Measurements from ENCODE around the gene FAM210A.
"Not testable (repeated sequence)": the region's sequence is repeated elsewhere in the genome, so short reads cannot be mapped to it uniquely, and the experiment has no call there.

Gene FAM210A

DNA sequence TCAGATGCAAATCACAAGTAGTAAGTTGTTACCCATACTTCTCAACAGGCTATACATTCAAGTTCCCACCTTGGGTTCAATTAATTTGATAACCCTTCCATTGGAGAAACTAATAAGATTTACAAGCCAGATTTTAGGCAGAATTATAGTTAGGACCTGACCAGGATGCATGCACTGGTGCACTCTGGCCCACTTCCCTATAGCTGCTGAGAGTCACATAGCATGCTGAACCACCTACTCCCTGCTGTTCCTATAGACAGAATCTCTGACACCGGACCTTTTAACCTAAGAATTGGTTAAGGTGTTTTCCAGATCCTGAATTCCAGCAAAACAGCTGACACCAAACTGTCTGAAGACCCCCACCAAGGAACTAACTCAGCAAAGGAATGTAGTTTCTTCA lies 26.2 kb downstream of the FAM210A start:
- no peak for DNase-seq (ENCODE audit: low read depth in 3 of 3)

DNA sequence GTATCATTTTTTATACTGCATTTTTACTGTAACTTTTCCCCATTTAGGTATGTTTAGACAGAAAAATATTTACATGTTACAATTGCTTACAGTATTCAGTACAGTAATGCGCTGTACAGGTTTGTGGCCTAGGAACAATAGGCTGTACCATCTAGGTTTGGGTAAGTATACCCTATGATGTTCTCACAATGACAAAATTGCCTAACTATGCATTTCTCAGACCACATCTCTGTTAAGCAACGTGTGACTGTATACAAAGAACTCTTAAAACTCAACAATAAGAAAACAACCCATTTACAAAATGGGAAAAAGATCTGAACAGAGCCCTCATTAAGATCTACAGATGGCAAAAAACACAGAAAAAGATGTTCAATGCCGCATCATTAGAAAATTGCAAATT lies 29.4 kb downstream of the FAM210A start:
- no peak for DNase-seq (ENCODE audit: low read depth in 3 of 3)

DNA sequence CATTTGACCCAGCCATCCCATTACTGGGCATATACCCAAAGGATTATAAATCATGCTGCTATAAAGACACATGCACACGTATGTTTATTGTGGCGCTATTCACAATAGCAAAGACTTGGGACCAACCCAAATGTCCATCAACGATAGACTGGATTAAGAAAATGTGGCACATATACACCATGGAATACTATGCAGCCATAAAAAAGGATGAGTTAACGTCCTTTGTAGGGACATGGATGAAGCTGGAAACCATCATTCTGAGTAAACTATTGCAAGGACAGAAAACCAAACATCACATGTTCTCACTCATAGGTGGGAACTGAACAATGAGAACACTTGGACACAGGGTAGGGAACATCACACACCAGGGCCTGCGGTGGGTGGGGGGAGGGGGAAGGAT lies 31.0 kb downstream of the FAM210A start:
- not testable (repeated sequence) for DNase-seq (ENCODE audit: low read depth in 3 of 3)

DNA sequence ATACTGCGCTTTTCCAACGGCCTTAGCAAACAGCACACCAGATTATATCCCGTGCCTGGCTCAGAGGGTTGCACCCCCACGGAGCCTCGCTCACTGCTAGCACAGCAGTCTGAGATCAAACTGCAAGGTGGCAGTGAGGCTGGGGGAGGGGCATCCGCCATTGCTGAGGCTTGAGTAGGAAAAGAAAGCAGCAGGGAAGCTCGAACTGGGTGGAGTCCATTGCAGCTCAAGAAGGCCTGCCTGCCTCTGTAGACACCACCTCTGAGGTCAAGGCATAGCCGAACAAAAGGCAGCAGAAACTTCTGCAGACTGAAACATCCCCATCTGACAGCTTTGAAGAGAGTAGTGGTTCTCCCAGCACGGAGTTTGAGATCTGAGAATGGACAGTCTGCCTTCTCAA lies 36.3 kb downstream of the FAM210A start:
- not testable (repeated sequence) for DNase-seq (ENCODE audit: low read depth in 3 of 3)

DNA sequence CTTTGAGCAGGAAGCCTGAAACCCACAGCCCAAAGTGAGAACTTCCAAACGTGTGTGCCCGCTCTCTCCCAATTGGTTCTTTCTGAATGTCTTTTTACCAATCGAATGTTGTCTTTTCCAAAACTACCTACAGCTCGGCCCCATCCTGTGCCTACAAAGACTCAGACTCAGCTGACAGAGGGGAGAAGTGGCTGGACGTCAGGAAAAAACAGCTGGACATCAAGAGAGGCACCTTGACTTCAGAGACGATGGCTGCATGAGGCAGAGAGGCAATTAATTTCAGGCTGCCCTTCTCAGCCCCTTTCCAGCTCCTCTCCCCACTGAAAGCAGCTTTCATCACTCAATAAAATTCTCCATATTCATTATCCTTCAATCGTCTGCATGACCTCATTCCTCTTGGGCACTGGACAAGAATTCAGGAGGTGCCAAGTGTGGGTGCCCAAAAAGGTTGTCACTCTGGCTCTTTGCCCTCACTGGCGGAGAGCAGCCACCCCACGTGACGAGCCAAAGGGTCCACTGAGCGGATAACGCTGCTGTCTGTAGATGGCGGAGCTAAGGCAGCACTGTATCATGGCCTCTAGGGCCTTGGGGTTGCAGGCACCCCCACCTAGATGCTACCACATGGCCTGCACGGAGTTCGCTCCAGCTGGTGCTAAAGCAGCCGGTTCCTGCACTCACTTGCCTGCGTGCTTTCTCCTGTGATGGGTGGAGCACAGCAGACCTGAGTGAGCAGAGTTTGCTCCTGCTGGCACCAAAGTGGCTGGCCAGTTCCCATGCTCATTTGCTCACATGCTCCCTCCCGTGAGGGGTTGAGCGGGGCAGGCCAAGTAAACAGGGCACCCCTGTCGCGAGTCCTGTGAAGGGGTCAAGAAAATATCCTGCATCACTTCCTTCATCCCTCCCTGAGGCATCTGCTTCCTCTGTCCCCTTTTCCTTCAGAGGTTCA lies 37.9 kb downstream of the FAM210A start:
- DNase-seq (ENCODE audit: low read depth in 3 of 3) = no peak

DNA sequence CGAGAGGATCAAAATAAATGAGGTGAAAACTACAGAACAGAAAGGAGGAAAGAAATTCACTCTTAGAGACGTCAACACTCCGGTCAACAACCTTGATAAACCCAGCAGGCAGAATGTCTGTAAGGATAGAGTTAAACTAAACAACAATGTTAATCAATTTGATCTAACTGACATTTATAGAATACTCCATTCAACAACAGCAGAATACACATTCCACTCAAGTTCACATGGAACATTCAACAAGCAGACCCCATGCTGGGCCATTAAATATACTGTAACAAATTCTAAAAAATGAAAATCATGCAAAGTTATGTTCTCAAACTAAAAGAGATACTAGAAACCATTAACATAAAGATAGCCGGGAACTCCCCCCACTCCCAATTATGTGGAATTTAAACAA lies 41.8 kb downstream of the FAM210A start:
- DNase-seq (ENCODE audit: low read depth in 3 of 3) = no peak

DNA sequence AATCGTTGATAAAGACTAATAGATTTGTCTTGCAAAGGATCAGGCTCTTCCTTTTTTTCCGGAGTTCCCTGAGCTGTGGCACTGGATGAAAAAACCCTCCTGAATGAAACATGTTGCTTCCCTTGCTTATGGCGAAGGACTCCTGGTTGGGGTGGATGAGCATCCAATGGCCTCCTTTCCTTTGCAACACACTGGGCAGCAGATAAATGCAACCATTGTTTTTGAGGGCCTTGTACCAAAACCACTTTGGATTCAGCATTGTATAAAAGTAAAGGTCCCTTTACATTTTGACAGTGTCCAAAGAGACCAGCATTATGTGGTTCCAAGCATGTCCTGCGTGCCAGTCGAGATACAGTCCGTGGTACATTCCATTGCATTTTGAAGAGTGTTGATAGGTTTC lies 44.7 kb downstream of the FAM210A start:
- DNase-seq (ENCODE audit: low read depth in 3 of 3) = no peak

DNA sequence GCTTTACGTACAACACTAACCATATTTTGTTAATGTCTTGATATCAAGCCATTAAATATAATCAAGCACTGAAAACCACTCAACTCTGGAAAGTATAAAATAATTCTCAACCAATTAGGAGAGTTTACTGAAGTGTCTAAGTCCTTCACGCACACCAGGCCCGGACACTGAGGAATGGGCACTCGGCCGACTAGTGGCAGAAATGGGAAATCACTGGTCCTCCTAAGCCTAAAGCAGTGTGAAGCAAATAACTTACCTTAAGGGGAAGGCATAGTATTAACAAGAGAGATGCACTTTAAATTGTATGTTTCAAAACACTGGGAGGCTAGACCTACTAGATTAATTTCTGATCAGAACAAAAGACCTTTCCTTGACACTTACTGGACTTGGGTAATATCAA lies 45.7 kb downstream of the FAM210A start:
- DNase-seq (ENCODE audit: low read depth in 3 of 3) = no peak

DNA sequence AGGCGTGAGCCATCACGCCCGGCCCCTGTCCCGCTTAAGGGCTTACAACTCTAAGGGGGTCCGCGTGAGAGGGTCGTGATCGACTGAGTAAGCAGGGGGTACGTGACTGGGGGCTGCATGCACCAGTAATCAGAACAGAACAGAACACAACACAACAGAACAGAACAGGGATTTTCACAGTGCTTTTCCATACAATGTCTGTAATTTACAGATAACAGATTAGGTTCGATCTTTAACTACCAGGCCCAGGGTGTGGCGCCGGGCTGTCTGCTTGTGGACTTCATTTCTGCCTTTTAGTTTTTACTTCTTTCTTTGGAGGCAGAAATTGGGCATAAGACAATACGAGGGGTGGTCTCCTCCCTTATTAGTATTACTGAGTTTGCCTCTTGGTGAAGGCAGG lies 49.0 kb downstream of the FAM210A start:
- not testable (repeated sequence) for DNase-seq (ENCODE audit: low read depth in 3 of 3)

DNA sequence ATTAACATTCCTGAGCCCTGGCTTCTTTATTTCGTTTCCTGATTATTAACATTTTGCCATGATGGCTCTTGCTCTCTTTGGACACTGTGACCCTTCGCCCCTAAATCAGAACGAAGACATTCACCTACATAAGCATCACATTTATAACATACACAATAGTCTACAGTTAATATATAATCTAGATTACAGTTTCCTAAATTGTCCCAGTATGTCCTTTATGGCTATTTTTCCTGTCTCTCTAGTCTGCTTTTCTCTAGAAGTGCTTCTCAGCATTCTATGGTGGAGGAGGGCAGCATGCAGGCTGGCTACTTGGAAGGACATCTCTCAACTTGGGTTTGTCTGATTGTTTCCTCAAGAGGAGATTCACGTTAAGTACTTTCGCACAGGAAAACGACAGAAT lies 49.9 kb downstream of the FAM210A start:
- no peak for DNase-seq (ENCODE audit: low read depth in 3 of 3)

DNA sequence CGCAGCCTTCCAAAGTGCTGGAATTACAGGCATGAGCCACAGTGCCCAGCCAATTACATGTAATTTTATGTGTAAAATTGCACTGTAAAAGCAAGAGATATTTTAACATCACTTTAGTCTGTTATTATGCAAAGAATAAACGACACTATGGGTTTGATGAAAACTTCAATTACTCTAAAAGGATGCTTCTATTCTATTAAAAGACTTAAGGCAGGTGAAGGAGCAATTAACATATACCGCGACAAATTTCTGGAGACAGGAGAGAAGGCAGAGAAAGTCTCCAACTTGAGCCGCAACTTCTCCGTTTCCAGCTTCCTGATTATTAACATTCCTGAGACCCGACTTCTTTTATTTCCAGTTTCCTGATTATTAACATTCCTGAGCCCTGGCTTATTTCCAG lies 53.7 kb downstream of the FAM210A start:
- no peak for DNase-seq (ENCODE audit: low read depth in 3 of 3)

DNA sequence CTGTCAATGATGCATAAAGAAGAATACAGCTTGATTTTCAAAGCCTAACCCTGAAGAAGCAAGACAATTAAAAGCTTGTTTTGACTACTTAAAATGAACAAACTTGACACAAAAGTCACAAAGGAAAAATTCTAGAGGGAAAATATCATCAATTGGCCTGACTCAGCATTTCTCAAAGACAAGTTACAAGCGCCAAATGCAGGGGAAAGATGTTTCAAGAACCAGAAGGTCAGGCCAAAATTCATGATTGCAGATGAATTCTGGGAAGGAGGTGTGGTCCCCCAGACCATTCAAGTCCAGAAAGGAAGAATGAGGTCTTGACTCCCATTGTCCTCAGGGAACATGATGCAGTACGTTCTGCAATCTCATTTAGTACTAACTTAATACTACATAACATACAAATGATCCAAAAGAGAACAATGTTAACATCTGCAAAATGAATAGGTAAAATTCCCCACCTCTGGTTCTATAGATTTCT lies 64.5 kb downstream of the FAM210A start:
- no peak for DNase-seq (ENCODE audit: low read depth in 3 of 3)

DNA sequence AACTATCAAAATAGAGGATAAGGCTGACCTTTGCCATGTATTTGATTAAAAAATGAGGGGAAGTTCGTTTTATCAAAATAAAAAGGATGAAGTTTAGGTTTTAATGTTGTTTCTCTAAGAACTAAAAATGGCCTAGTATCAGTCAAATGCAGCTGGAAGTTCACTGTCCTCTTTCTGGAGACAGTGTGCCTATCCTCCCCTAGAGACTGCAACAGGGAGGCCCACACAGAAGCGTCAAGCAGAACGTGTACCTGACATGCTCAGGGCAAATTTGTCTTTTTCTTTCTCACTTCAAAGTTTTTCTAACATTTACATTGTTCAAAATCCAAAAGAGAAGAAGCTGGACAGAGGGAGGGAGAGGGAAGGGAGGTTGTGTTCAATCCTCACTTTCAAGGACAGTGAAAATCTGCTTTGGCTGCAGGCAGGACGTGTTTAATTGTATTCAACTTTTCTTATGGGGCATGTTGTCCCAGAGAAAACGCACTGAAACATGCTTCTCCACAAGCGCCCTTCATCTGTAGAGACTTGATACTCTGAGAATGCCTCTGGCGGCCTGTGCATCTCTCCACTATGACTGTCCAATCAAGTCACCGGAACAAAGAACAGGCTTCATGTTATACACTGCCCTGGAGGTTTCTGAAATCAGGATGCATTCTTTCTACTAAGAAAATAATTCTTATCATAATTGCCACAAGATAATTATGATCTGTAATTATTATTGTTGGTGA lies 65.1 kb downstream of the FAM210A start:
- DNase-seq (ENCODE audit: low read depth in 3 of 3) = no peak

DNA sequence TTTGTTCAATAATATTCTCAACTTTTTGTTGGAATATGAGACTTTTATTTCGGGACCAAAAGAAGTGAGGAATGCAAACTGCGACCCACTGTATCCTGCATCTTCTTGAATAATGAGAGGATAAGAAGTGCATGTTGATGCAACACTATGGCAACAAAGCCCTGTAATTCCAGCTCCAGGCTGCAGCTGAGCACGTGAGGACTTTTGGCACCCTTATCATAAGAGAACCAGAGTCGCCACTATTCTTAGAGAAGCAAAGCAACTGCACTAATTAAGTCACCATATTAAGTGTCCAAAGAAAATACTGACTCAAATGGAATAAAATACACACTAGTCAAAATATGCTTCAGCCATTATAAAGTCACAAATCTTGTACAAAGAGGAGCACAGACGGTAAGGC lies 65.8 kb downstream of the FAM210A start:
- no peak for DNase-seq (ENCODE audit: low read depth in 3 of 3)

DNA sequence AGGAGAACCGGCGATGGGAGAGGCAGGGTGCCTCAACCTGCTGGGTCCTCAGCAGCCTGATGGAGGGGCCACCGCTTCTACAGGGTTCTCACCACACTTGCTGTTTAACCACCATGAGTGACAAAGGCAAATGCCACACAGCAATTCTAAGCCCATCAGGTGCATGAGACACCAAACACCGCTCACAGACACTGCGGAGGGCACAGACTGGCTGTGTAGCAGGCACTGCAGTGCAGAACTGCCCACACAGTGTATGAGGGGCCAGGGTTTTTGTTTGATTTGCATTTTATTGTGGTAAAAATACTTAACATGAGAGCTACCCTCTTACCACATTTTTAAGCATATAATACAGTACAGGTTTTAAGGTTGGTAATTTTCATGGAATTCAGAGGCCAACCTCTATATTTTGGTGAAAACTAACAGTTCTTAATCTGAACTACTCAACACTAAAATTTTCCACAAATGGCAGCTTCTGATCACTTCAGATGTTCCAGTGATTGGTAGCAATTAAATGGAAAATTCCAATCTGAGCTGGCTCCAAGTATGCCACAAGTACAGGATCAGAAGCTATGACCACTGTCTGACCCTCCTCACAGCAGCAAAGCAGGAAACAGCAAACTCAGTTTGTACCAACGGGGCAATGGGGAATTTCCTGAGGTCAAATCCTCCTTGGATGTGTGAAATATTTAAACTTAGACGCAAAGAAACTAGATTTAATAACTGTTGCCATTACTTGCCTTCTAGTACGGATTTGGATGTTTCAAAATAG lies 67.7 kb downstream of the FAM210A start:
- no peak for DNase-seq (ENCODE audit: low read depth in 3 of 3)

DNA sequence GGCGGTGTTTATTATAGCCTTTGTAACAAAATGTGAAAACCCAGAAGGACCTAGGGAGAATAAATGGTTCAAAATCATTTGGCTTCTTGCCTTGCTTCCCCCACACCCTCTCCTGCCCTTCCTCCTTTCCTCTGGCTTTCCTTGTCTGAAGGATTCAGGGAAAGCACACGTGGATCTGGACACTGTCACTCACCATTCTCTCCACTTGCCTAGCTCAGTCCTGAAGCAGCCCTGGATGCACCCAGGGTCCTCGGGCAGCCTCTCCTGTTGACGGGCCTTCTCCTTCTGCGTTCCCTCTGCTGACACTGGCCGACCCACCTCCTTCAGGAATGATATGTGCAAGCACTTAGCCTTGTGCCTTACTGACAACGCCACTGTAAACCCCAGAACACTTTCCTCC lies 68.4 kb downstream of the FAM210A start:
- no peak for DNase-seq (ENCODE audit: low read depth in 3 of 3)

DNA sequence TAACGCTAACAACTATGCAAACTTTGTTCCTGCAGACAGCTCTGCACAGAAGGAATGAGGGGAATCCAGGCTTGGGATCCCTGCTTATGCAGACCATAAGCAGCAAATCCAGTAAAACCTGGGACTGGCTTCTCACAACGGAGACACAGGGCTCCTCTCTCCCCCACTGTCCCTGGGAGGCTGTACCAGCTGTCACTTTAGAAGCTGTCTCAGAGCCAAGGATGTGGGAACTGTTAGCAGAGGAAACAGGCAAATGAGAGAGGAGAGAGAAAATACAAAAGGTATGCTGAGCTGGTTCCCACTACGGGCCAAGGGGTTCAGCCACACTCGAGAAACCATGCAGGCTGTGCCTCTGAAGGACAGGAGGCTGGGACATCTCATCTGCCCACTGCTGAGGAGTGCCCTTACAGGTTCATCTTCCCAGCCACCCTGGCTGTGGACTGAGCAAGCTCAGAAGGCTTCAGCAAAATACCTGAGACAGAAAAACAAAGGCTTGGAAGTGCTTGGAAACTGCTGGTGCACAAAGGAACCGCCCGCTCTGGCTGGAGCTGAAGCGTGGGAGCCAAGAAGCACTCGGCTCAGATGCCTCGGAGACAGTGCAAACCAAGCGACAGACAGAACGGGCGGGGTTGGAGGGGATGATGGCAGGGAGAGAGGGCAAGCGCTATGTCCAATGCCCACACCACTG lies 72.5 kb downstream of the FAM210A start:
- DNase-seq (ENCODE audit: low read depth in 3 of 3) = no peak

DNA sequence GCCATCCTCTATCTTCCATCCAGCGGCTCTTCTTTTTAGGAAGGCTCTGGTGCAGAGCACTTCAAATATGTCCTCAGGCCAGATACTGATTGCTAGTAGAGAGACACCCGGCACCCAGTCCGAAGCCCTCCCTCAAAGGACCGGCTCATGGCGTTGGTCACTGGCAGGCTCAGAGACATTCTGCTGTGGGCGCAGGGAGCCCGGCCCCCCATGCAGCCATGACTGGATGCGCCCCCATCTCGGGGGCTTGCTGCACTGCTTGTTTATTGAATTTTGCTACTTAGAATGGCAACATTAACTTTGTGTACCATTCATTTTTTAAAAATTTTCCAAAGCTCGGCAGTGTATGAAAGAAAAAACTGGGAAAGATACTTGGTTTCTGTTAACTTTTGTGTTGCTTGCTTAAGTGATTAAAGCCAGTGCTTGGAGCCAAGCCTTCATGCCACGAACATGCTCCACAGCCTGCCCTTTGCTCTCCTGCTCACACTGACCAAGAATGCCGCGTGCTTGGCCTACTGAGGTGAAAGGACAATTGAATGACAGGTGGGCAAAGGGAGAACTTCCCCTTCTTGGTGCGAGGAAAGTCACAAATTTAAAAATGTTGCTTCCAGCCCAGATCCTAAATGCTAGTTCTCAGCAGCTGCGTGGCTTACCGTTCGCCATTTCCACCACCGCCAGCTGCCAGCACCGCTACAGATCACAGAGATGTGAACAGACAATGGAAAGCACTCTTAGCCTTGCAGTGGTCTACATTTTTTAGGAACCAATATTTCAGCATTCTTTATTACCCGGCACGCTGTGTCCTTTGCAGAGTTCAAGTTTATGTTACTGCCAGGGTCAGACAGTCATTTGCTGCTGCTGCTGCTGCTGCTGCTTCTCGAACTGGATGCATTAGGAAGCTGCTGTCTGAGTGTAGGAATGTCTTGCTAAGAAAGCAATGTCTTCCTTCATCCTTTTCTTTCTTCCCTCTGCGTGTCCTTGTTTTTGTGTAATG lies 76.7 kb downstream of the FAM210A start:
- DNase-seq (ENCODE audit: low read depth in 3 of 3) = no peak

DNA sequence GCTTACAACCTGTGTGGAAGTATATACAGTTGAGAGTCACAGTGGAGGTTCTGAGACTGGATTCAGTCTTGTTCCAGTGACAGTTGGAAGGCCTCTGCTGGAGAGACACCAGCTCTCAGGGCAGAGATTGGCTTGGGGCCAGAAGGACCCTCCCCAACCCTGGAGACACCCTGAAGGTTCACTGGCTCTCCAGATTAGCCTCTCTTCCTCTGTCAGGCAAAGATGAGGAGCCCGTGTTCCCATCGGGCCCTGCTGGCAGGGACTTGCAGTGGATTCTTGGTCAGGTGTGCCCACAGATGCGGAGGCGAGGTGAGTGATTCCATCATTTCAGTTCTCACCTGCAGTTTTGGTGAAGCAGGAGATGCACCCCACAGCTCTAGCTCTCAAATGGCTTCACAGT lies 78.6 kb downstream of the FAM210A start:
- no peak for DNase-seq (ENCODE audit: low read depth in 3 of 3)

DNA sequence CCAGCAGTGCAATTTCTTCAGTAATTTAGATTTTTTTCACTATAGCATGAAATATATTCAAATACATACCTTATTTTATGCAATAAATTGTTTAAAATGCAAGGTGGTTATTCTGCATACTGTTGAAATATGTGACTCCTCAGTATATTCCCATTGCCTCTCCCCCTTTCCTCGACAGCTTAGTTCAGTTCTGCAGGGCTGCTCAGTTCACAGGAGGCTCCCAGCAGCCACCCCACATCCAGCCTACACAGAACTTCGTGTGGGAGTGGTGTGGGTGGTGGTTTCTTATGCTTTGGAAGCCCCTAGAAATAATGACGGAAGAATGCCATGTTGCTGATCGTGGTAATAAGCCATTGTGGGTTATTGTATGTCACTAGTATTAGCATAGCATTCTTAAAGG lies 79.7 kb downstream of the FAM210A start:
- no peak for DNase-seq (ENCODE audit: low read depth in 3 of 3)

All from stimulated activated CD4-positive, alpha-beta T cell treated with anti-CD3 and anti-CD28 coated beads, TNF-alpha, amount 100 ng/mL, for 24 hours (primary cell).